Activated CD4-positive, alpha-beta T cell treated with anti-CD3 and anti-CD28 coated beads for 1 hour (primary cell): ENCODE data around the gene SETD9.
A peak's percentile ranks its signal among the peaks of the same experiment; 100 is the strongest.

Source experiments
- DNase-seq: peaks from one replicate; pipeline ENCODE4 v3.0.0-alpha.2; 2020

The SETD9 gene

GRCh38 chr5:56909294-56910209, at the start of gene SETD9:
Gene SETD9 (plus strand): TSS chr5:56909596. CDS start chr5:56909646, 50 bp downstream.
- peak; percentile 73 for DNase-seq

GRCh38 chr5:56861893-56862485, 47.4 kb upstream of the SETD9 start:
- no peak for DNase-seq

GRCh38 chr5:56862909-56863308, 46.5 kb upstream of the SETD9 start:
- DNase-seq: no peak

GRCh38 chr5:56871777-56872176, 37.6 kb upstream of the SETD9 start:
- no peak for DNase-seq

GRCh38 chr5:56873056-56873455, 36.3 kb upstream of the SETD9 start:
- no peak for DNase-seq

GRCh38 chr5:56876327-56876726, 33.1 kb upstream of the SETD9 start:
- no peak for DNase-seq

GRCh38 chr5:56881571-56881970, 27.8 kb upstream of the SETD9 start:
- DNase-seq: no peak

- no peak for DNase-seq
Observed at GRCh38 chr5:56893251-56893951, 16.0 kb upstream of the SETD9 start.

- DNase-seq: no peak
Observed at GRCh38 chr5:56896763-56897162, 12.6 kb upstream of the SETD9 start.

- no peak for DNase-seq
Observed at GRCh38 chr5:56898213-56898612, 11.2 kb upstream of the SETD9 start.

GRCh38 chr5:56900395-56900794, 9.0 kb upstream of the SETD9 start:
- DNase-seq: no peak

- no peak for DNase-seq
Observed at GRCh38 chr5:56900858-56901578, 8.4 kb upstream of the SETD9 start.

- DNase-seq: no peak
Observed at GRCh38 chr5:56908942-56909293, 478 bp upstream of the SETD9 start.

GRCh38 chr5:56910210-56910965, 992 bp downstream of the SETD9 start:
- no peak for DNase-seq

- no peak for DNase-seq
Observed at GRCh38 chr5:56913766-56914165, 4.4 kb downstream of the SETD9 start.

- DNase-seq: no peak
Observed at GRCh38 chr5:56914678-56915077, 5.3 kb downstream of the SETD9 start.

- DNase-seq: no peak
Observed at GRCh38 chr5:56917534-56917933, 8.1 kb downstream of the SETD9 start.

GRCh38 chr5:56918054-56918453, 8.7 kb downstream of the SETD9 start:
- no peak for DNase-seq

GRCh38 chr5:56919942-56920662, 10.7 kb downstream of the SETD9 start:
- no peak for DNase-seq

GRCh38 chr5:56922922-56923321, 13.5 kb downstream of the SETD9 start:
- DNase-seq: no peak

- DNase-seq: no peak
Observed at GRCh38 chr5:56934325-56934724, 24.9 kb downstream of the SETD9 start.

- no peak for DNase-seq
Observed at GRCh38 chr5:56938858-56939257, 29.5 kb downstream of the SETD9 start.
